ENCODE results near the gene LRRC8D.
A peak's percentile ranks its signal among the peaks of the same experiment; 100 is the strongest.

Gene LRRC8D

GRCh38 chr1:89943846-89944781, 123.3 kb downstream of the LRRC8D start:
- no peak for DNase-seq

- no peak for DNase-seq
Measured at GRCh38 chr1:89945852-89946476, 125.1 kb downstream of the LRRC8D start.

- no peak for DNase-seq
Measured at GRCh38 chr1:89946532-89946931, 125.7 kb downstream of the LRRC8D start.

DNA sequence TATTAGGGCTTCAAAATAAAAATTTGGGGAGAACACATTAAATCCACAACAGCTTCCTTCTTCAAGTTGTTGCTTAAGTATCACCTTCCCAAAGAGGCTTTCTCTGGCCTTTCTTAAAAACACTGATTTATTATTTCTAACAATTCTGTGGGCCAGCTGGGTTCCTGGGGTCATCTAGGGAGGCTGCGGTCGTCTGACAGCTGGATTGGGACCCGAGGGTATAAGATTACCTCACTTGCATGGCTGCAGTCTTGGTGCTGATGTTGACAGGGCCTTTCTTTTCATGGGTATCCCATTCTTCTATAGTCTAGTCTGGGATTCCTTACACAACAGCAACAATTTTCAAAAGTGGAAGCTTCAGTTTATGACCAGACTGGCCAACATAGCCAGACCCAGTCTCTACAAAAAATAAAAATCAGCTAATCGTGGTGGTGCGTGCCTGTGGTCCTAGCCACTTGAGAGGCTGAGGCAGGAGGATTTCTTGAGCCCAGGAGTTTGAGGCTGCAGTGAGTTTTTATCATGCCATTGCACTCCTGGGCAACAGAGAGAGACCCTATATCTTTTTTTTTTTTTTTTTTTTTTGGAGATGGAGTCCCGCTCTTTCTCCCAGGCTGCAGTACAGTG, 128.0 kb downstream of the LRRC8D start:
- DNase-seq: no peak

DNA sequence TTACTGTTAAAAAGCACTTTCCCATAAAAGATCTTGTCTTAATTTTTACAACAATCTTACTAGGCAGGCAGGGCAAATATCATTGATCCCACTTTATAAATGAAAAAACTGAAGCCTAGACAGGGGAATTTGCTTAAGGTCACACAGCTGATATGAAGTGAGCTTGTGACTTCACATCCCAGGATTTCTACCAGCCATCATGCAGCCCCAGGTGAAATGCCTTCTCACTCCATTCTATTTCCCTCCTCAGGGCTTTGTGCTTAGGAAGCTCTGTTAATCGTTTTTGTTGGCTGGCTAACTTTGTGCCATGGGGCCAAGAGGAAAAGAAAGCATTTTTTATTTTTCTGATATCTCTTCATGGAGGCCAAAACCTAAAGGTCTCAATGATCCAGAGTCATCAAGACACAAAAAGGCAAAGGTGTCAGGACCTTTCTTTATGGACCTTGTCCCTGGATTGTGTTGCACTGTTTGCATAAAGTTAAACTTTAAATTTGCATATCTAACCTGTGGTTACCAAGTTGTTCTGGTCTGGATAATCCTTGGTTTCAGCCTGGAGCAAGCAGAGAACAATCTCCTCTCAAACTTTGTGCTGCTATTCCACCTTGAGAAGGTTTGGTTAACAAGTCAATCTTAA, 129.3 kb downstream of the LRRC8D start:
- DNase-seq: no peak

GRCh38 chr1:89950703-89951102, 129.9 kb downstream of the LRRC8D start:
- no peak for DNase-seq

DNA sequence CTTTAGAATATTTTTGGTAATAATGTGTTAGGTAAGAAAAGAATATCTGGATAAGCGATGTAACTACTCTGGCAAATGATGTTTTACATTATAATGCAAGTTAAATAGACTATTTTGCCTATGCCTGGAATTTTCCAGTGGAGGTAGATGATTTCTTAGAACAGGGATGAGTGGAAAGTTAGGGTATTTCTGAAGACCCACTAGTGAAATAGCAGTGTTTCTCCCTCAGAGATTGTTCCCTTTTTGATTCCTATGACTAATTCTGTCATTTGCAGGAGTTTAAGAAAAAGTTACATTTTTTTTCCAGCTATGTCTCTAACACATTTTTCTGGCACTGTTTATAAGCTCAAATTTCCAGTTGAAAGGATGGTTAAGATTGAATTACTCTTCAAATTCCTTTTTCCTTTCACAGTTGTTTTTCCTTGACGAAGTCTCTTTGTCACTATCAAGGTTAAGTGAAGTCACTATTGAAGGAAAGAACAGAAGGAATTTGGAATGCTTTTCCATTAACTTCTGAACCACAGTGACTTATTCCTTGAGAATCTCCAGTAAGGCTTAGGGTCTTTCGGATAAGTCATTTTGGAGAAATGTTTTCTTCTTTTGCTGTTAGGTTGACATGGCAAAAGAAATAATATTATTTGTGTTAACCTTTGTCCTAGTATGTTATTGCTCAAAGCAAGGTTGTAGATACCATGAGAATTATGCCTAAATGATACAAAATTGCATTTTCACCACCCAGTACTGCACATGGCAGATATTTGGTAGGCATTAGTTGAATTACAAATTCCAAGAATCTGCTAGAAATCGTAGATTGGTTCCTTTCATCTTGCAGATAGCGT, 131.2 kb downstream of the LRRC8D start:
- no peak for DNase-seq

DNA sequence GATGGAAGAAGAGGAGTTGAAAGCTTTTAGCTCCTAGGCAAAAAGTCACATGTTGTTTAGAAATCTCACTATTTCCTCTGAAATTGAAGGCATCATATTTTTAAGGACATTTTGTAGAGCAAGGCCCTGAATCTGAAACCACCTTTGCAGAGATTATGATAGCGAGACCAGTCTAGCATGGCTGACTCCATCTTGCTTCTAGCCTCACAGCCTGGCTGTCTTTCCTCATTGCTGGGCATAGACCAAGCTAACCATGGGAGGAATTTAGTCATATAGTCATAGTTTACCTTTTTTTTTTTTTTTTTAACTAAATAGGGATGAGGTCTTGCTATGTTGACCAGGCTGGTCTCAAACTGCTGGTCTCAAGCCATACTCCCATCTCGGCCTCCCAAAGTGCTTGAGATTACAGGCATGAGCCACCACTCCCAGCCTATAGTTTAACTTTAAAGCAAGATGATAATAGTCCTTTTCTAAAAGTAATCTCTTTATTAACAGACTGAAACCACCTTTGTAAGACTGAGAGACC, 131.8 kb downstream of the LRRC8D start:
- no peak for DNase-seq

DNA sequence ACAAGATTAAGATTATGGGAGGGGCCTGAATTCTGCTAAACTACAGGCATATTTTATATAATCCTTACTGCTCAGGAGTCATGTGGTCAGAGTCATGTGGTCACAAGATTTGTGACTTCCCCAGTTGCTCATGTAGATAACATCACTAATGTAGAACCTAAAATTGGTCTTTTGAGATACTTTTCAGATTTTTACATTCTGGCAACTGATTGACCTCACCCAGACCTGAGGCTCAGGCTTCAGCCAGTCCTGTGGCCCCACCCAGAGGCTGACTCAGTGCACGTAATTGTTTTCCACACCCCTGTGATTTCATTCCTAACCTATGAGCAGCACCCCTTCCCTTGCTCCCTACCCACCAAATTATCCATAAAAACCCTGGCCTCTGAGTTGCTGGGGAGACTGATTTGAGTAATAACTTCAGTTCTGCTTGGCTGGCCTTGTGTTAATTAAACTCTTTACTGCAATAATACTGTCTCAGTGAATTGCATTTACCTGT, 132.3 kb downstream of the LRRC8D start:
- DNase-seq: peak; percentile 70

DNA sequence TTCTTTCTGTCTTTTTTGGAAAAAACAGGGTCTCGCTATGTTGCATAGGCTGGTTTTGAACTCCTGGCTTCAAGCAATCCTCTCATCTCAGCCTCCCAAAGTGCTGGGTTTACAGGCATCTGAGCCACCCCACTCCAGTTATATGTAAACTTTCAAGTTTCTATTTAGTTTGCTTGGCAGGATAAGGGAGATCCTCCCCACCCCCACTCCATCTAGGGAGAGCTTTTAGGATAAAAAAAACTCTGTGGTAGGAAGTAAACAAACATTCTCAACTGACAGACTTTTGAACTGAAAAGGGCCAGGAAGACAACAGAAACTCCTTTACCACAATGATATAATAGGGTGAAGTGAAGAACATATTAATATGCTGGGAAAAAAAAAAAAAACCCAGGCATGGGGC, 133.1 kb downstream of the LRRC8D start:
- DNase-seq: no peak

DNA sequence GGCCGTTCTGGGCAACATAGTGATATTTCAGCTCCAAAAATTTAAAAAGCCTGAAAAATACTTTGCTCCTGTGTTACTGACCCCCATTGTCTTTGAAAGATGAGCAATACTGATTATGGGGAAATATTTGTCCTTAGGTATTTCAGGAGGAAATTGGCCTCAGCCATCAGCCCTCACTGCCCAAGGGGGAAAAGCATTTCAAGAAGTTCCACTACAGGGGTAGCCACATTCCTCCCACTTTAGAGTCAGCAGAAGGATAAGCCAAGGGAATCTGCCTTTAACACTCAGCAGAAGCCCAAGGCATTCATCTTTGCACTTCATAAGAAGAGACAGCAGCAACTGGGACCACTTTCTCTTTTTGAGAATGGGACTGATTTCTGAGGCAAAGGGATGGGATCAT, 133.6 kb downstream of the LRRC8D start:
- no peak for DNase-seq

DNA sequence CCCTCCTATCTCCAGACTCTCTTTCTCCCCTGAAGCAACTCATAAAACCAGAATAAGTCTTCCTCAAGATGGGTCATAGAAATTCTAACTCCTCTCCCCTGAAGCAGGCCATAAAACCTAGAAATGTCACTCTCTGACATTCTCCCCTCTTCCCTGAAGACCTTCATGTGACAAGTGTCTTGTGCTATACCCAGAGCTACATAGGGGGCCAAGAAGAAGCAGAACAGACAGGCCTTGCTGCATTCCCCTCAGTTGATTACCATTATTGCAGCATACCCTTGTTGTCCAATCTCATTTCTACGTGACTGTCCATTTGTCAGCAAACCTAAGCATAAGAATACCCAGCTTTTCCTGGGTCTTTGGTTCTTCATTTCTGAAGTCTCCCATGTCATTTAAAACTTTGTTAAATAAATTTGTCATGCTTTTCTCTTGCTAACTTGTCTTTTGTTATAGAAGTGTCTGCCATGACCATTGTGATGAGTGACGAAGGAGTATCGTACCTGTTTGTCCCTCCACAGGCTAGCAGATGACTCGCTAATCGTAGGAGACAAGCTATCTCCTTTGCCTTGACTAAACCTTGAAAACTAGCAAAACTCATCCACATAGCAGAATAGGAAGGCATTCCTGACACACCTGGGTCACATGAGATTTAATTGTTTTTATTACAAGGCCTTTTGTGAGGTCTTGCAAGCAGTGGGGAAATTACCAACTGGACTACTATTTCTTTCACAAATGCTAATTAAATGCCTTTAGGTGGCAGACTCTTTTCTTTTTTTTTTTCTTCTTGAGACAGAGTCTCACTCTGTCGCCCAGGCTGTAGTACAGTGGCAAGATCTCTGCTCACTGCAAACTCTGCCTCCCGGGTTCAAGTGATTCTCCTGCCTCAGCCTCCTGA, 134.7 kb downstream of the LRRC8D start:
- DNase-seq: no peak

DNA sequence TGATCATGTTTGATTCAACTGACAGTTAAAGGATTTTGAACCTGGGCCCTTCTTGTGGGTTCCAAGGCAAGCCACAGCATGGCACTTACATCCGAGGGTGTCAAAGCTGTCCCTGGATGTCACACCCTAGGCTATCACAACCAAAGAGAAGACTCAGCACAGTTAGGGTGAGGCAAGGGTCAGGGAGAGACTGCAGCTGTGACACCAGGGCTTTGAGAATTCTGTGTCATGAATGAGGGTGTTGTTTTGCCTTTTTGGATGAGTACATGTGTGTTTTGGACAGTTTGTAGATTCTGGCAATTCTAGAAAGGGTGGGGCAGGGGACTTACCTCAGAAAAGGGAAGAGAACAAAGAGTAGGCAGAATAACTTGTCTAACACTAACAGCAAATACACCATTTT, 136.3 kb downstream of the LRRC8D start:
- DNase-seq: no peak

- no peak for DNase-seq
Measured at GRCh38 chr1:89958851-89959654, 138.2 kb downstream of the LRRC8D start.

DNA sequence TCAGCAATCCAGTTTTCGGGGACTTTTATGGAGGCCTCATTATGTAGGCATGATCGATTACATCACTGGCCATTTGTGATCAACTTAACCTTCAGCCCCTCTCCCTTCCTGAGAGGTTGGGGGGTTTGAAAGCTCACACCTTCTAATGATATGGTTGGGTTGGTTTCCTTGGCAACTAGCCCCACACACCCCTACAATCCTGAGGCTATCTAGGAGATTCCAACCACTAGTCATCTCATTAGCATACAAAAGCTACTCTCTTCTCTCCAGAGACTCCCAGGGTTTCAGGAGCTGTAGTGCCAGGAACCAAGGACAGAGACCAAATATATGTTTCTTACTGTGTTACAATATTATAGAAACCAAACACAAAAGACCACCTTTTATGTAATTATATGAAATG, 138.9 kb downstream of the LRRC8D start:
- DNase-seq: no peak

DNA sequence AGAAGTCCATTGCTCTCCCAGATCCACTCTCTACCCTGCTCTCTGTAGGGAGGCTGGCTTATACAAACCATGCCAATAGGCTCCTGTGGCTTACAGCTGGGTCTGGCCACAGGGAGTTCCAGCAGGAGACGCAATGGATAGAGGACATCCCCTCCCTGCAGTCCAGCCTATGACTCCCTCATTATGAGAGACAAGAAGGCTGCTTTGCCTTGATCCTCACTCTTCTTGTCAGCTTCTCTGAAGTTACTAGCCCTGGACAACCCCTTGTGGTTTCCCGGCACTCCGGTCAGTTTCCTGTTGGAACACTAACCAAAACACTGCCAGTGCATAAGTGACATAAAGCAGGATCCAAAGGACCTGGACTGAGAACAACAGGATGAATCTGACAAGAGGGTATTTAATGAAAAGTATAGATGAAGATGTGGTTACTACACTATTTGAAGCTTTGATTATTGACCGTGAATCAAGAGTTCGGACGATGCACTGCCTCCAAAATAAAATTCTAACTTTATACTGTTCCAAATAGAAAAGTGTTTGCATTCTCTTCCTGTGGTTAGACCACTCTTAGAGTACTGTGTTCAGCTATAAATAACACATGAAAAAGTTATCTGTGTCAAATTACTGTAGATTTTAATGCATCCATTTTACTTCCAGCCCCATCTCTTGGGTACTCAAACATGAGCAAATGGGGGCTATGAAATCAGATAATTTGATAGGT, 141.4 kb downstream of the LRRC8D start:
- no peak for DNase-seq

DNA sequence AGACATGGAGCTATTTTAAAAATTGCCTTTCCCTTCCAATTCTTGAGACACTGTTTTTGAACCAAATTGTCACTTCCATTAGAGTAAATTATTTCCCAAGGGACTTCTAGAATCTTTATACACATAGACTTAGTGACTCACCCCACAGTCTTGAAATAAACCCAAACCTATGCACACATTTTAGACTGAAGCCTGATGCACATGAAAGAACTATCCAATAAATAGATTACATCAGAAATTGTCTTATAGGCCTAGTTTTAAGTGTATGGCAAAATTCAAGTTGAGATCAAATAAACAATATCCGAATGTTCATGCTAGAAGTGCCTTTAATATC, 141.9 kb downstream of the LRRC8D start:
- no peak for DNase-seq

DNA sequence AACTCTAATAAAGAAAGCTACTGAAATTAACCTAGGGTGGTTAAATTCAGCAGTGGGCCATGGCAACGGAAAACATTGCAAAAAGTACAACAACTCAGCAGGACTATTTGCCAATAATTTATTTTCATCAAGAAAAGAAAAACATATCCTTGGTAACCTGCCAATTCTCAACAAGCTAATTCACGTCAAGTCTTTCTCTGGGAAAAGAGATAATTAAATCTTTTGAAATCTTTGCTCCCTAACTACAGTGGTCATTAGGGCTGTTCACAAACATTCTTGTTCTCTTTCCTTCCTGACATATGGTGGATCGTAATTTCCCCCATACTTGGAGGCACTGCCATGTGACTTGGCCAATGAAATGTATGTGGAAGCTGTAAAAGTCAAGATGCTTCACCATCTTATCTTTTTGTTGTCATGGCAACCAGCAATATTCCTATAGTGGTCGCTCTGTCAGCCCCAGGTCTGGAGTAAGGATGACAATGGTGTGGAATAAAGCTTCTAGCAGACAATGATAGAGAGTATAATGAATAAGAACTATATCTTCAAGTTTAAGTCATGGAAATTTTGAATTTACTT, 144.4 kb downstream of the LRRC8D start:
- DNase-seq: no peak

DNA sequence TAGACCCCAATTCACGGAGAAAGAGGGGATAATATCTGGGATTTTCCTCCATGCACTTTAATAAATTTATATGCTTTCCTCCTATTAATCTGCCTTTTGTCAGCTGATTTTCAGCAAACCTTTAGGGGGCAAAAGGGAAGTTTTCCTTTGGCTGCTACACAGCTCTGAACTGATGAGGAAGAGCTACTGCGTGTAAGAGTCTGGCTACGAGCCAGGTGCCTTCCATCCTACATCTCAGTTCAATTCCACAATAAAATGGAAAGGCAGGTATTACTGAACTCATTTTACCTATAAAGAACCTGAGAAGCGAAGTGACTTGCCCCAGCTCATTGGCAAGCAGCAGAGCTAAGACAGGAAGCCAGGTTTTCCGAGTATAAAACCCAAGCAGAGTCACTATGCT, 145.8 kb downstream of the LRRC8D start:
- no peak for DNase-seq
